ENCODE measurements around the gene CHST11.

Gene CHST11

DNA sequence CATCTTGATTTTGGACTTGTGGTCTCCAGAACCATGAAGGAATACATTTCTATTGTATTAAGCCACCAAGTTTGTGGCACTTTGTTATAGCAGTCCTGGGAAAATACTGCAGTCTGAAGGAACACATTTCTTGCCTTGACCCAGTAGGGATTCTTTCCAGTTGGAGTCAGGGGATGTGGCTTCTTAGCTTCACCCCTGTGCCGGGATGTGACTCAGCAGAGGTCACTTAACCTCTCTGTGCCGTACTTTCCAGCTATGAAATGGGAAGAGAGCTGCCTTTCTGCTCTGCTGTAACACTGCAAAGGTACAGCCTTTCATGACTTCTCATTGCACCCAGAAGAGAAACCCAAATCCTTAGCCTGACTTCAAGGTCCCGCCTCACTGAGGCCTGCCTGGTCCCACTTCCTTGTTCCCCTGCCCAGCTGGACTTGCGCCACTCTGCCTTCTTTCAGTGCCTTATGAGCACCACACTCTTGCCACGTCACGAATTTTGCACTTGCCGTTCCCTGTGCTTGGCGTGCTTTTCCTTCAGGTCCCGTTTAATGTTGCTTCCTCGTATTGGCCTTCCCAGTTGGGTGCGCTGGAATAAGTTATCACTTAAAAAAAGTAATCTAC, 24.2 kb downstream of the CHST11 start:
- no peak for DNase-seq (ENCODE audit: low read depth in 2 of 2, low spot score in 1 of 2)

DNA sequence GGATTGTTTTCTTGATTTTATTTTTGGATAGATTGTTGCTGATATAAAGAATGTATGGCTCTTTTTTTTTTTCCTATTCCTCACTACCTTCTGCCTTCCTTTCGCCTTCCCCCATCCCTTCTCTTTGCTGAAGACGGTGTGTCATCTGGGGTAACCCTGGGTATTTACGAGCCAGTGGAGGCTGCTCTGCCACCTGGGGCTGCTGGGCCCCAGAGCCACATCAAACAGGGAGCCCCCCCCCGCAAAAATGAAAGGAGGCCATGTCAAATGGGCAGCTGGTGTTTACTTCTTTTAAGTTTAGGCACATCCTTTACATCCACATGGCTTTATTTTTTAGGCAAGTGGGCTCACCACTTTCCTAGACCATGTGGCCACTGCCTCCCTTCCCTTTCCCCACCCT, 25.4 kb downstream of the CHST11 start:
- DNase-seq (ENCODE audit: low read depth in 2 of 2, low spot score in 1 of 2) = no peak

DNA sequence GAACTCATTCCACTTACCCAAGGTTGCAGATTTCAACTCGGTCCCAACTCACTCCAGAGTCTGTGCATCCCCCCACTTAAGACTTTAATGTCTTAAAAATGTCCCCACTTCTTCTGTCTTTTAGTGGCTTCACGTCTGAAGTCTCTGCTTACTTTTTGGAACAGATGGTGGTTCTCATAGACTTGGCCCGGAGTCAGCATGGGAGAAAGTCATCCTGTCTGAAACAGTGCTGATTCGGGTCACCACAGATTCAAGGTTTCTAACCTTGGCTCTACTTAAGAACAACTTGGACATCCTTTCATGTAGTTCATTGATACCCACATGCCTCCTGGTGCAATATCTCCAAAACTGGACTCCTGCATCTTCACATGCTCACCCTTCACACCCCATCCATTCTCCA, 26.0 kb downstream of the CHST11 start:
- DNase-seq (ENCODE audit: low read depth in 2 of 2, low spot score in 1 of 2) = no peak

- no peak for DNase-seq (ENCODE audit: low read depth in 2 of 2, low spot score in 1 of 2)
Observed at GRCh38 chr12:104484079-104484478, 27.3 kb downstream of the CHST11 start.

DNA sequence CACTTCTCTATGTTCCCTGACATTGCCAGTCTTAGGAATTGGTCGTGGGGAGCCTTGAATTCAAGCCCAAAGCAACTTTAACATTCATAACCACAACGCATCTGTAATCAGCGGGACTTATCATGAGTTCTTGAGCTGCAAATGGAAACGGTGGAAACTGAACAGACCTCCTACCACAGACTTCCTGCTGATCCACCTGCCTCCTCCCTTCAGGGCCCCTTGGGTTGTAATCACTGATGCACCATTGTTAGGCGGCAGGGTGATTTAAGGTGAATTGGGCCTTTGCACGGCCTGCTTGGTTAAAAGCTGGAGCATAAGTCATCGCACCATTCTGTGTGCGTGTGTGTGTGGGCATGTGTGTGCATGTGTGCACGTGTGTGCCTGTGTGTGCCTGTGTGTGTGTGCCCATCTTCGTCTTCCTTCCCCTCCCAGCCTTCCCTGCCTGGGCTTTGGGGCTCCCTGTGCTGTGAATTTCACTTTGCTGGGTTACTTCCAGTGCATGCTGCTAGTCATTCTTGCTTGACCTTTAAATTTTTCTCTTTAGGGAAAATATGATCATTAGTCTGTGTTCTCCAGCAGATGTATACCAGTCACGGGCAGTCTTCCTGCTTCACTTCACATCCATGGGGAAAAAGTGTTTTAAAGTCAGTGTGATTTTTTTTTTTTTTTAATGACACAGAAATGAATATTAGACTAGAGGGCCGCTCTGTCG, 29.1 kb downstream of the CHST11 start:
- DNase-seq (ENCODE audit: low read depth in 2 of 2, low spot score in 1 of 2) = no peak

DNA sequence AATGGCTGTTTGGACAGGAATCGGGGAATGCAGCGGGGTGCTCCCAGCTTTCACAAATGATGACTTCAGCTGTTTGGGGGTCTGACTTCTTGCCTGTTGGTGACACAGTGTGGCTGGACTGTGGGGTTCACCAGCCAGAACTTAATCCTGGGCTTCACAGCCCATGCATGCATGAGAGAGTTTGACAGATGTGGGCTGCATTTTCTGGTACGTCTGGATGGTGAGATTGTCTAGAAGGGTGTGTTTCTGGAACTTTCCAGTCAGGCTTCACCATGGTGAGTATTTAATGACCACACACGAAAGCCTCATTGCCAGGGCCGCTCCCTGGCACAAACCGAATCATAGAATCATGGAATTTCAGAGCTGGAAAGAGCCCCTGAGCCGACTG, 29.6 kb downstream of the CHST11 start:
- DNase-seq (ENCODE audit: low read depth in 2 of 2, low spot score in 1 of 2) = no peak

DNA sequence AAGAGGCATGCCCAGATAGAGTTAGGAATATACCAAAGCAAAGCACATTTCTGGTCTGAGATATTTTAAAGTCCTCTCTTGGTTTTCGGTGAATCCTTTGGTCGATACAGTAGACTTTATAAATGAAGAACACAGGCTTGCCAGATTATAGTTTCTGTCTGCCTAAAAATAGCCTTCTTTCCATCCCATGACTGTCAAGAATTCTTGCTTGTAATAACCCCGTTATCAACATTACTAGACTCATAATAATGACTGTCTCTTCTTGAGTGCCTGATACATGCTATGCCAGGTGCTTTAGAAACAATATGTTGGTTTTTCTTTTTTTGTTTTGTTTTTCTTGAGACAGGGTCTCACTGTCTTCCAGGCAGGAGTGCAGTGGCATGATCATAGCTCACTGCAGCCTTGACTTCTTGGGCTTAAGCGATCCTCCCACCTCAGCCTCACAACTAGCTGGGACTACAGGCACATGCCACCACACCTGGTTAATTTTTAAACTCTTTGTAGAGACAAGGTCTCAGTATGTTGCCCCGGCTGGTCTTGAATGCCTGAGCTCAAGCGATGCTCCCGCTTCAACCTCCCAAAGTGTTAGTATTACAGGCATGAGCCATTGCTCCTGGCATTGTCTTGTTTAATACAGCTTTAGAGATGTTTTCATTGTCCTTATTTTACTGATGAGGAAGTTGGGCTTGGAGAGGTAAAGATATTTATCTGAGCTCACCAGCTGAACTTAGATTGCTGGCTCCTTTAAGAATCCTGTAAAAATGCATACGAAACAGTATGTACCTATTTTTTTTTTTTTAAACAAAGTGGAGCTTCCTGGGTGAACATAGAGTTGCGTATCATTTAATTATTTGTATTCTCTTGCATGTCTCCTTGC, 30.4 kb downstream of the CHST11 start:
- no peak for DNase-seq (ENCODE audit: low read depth in 2 of 2, low spot score in 1 of 2)

DNA sequence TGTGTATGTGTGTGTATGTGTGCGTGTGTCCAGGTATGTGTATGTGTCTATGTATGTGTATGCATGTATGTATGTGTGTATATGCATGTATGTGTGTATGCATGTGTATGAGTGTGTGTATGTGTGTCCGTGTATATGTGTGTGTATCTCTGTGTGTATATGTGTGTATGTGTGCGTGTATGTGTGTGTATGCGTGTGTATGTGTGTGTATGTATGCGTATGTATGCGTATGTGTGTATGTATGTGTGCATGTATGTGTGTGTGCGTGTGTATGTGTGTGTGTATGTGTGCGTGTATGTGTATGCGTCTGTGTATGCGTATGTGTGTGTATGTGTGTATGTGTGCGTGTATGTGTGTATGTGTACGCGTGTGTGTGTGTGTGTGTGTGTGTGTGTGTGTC, 31.6 kb downstream of the CHST11 start:
- no peak for DNase-seq (ENCODE audit: low read depth in 2 of 2, low spot score in 1 of 2)

- DNase-seq (ENCODE audit: low read depth in 2 of 2, low spot score in 1 of 2) = no peak
Observed at GRCh38 chr12:104490186-104490585, 33.4 kb downstream of the CHST11 start.

- no peak for DNase-seq (ENCODE audit: low read depth in 2 of 2, low spot score in 1 of 2)
Observed at GRCh38 chr12:104490850-104491249, 34.1 kb downstream of the CHST11 start.

- DNase-seq (ENCODE audit: low read depth in 2 of 2, low spot score in 1 of 2) = no peak
Observed at GRCh38 chr12:104493496-104493895, 36.7 kb downstream of the CHST11 start.

- peak; percentile 24 to 57 for DNase-seq (ENCODE audit: low read depth in 2 of 2, low spot score in 1 of 2)
Observed at GRCh38 chr12:104494137-104494792, 37.5 kb downstream of the CHST11 start.

DNA sequence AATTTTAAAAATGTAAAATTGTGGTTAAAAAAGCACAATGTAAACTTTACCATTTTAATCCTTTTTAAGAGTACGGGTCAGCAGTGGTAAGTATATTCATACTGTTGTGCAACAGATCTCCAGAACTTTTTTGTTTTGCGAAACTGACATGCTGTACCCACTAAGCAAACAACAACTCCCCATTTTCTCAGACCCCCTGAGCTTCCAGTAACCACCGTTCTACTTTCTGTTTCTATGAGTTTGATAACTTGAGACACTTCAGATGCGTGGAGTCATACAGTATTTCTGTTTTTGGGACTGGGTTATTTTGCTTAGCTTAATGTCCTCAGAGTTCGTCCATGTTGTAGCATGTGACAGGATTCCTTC, 38.0 kb downstream of the CHST11 start:
- DNase-seq (ENCODE audit: low read depth in 2 of 2, low spot score in 1 of 2) = no peak

GRCh38 chr12:104495786-104496185, 39.0 kb downstream of the CHST11 start:
- DNase-seq (ENCODE audit: low read depth in 2 of 2, low spot score in 1 of 2) = no peak

DNA sequence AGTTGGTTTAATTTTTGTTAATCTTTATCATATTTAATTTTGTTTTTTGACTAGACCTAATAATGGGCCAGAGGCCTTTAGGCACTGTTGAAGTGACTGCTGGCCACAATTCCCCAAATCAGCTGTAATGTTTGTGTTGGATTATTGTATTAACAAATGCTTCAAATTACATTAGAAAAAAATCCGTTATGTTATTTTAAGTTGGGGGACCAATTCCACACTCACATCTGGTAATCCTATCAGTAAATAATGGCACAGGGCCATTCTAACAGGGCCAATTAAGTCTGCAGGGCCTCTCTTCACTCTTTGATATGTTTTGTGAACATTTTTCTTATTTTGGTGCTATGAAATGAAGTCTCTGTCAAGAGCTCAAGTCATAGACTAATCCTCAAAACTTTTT, 39.6 kb downstream of the CHST11 start:
- DNase-seq (ENCODE audit: low read depth in 2 of 2, low spot score in 1 of 2) = no peak

GRCh38 chr12:104498211-104498801, 41.6 kb downstream of the CHST11 start:
- no peak for DNase-seq (ENCODE audit: low read depth in 2 of 2, low spot score in 1 of 2)

DNA sequence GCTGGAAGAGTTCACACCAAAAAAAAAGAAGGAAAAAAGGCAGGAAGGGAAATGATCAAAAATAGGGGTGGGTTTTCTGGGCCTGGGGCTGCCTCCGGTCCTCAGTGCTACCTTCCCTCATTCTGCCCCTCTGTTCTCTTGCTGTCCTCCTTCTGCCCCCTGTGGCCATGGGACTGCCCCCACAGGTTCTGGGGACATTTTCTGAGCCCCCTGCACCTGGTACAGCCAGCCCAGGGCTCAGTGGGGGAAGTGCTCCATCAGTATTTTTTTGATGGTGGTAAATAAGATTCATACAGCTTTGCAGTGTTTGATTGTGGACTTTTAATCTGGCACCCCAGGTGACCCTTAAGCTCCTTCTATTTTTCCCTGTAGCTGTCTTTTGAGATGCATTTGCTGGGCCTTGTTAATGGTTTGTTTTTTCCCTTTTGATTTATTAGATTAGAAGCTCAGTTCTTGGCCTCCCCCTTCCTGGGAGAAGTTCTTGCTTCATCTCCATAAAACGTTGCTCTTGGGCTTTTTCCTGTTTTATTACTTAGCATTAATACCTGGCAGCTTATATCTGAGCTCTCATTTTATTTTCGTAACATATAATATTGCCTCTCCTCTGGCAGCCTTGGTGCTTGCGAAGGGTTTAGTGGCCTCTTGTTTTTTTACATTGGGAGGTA, 43.1 kb downstream of the CHST11 start:
- DNase-seq (ENCODE audit: low read depth in 2 of 2, low spot score in 1 of 2) = no peak

DNA sequence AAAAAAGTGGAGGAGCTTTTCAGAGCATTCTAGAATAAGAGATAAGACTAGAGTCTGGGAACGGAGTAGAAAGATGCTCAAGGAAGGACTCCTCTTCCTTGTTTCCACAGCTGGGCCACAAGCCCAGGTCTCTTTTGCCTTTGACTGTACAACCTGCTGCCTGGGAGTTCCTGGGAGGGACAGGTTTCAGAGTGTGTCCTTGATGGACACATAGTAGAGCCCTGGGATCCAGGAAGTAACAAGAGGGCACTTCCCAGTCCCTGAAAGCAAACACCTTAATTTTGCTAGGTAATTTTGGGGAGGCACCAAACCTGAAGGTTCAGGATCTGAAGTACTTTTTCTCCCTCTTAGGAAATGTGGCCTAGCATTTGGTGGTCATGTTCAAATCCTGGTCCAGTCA, 44.4 kb downstream of the CHST11 start:
- no peak for DNase-seq (ENCODE audit: low read depth in 2 of 2, low spot score in 1 of 2)

- DNase-seq (ENCODE audit: low read depth in 2 of 2, low spot score in 1 of 2) = no peak
Observed at GRCh38 chr12:104501660-104502059, 44.9 kb downstream of the CHST11 start.

GRCh38 chr12:104502217-104502616, 45.5 kb downstream of the CHST11 start:
- DNase-seq (ENCODE audit: low read depth in 2 of 2, low spot score in 1 of 2) = no peak

- DNase-seq (ENCODE audit: low read depth in 2 of 2, low spot score in 1 of 2) = no peak
Observed at GRCh38 chr12:104502638-104503037, 45.9 kb downstream of the CHST11 start.
